Measurements from ENCODE around the gene LSP1.

The LSP1 gene

GRCh38 chr11:1830004-1830321 is 22.9 kb upstream of the LSP1 start:
- FAIRE-seq, result no peak
- TF ChIP-seq TAF1 (IDR thresholded peaks at IDR 0.05; ENCODE audit: low read depth, low read length), result no peak
- no peak for TF ChIP-seq POLR2A (IDR thresholded peaks at IDR 0.05; ENCODE audit: low read depth, low read length)
- TF ChIP-seq POU2F2 (IDR thresholded peaks at IDR 0.05; ENCODE audit: low read depth, low read length), result no peak
- TF ChIP-seq PAX5 (IDR thresholded peaks at IDR 0.05; ENCODE audit: insufficient read depth, low read length, severe bottlenecking), result no peak
- no peak for TF ChIP-seq SPI1 (IDR thresholded peaks at IDR 0.05; ENCODE audit: low read depth, low read length)
- no peak for TF ChIP-seq POLR2AphosphoS5 (IDR thresholded peaks at IDR 0.05; ENCODE audit: low read depth, low read length)
- DNase-seq (ENCODE audit: insufficient read length, low spot score), result no peak

GRCh38 chr11:1830322-1831223 is 22.3 kb upstream of the LSP1 start:
- FAIRE-seq, result no peak

DNA sequence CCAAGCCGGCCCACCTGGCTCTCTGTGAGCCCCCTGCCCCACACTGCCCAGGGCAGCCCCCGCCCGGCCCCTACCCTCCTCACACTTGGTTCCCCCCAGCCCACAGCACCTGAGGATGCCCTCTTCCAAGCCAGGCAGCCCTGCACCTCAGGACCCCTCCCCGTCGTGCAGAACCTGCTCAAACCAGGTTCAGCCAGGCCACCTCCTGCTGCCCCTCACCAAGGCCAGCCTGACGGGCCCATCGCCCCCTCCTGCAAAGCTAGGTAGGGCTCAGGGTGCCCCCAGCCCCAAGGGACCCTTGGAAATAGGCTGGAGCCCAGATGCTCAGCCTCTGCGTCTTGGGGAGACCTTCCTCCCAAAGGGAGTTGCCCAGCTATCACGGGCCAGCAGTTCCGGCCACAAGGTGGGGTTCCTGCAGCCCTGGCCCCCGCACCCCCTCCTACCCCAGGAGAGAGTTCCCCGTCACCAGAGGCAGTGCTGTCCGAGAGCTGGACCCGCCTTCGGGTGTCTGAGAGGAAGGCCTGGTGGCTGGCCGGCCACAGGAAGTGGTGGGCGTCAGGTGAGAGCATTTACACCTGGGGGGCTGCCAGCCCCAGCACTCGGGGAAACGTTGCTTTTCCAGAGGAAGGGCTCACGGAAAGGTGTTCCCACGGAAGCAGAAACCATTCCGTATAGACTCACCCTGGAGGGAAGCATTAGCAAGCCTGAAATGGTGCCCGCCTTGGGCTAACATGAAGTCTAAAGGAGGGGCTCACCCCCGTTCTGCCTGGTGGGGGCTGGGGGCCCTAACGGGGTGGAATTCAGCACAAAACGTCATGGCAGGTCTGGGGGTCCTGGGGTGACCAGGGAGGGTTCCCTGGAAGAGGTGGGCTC is 21.3 kb upstream of the LSP1 start:
- FAIRE-seq (no peak), DNase-seq (ENCODE audit: insufficient read length, low spot score) (peak; percentile 16)
- TF ChIP-seq POLR2AphosphoS5 (IDR thresholded peaks at IDR 0.05; ENCODE audit: low read depth, low read length) (no peak), PAX5 (IDR thresholded peaks at IDR 0.05; ENCODE audit: insufficient read depth, low read length, severe bottlenecking) (no peak), POU2F2 (IDR thresholded peaks at IDR 0.05; ENCODE audit: low read depth, low read length) (no peak), TAF1 (IDR thresholded peaks at IDR 0.05; ENCODE audit: low read depth, low read length) (no peak), SPI1 (IDR thresholded peaks at IDR 0.05; ENCODE audit: low read depth, low read length) (no peak), POLR2A (IDR thresholded peaks at IDR 0.05; ENCODE audit: low read depth, low read length) (no peak)

More at GRCh38 chr11:1830322-1831223, 22.3 kb upstream of the LSP1 start:
- DNase-seq (ENCODE audit: insufficient read length, low spot score), result no peak
- TF ChIP-seq SPI1 (IDR thresholded peaks at IDR 0.05; ENCODE audit: low read depth, low read length) (no peak), POLR2A (IDR thresholded peaks at IDR 0.05; ENCODE audit: low read depth, low read length) (no peak), POLR2AphosphoS5 (IDR thresholded peaks at IDR 0.05; ENCODE audit: low read depth, low read length) (no peak), PAX5 (IDR thresholded peaks at IDR 0.05; ENCODE audit: insufficient read depth, low read length, severe bottlenecking) (no peak), TAF1 (IDR thresholded peaks at IDR 0.05; ENCODE audit: low read depth, low read length) (no peak), POU2F2 (IDR thresholded peaks at IDR 0.05; ENCODE audit: low read depth, low read length) (no peak)

GRCh38 chr11:1832211-1832919 is 20.5 kb upstream of the LSP1 start:
- peak; percentile 26 for FAIRE-seq
- peak; percentile 97 for DNase-seq (ENCODE audit: insufficient read length, low spot score)
- TF ChIP-seq PAX5 (IDR thresholded peaks at IDR 0.05; ENCODE audit: insufficient read depth, low read length, severe bottlenecking) (no peak), TAF1 (IDR thresholded peaks at IDR 0.05; ENCODE audit: low read depth, low read length) (no peak), POLR2AphosphoS5 (IDR thresholded peaks at IDR 0.05; ENCODE audit: low read depth, low read length) (no peak), POU2F2 (IDR thresholded peaks at IDR 0.05; ENCODE audit: low read depth, low read length) (no peak), POLR2A (IDR thresholded peaks at IDR 0.05; ENCODE audit: low read depth, low read length) (no peak), SPI1 (IDR thresholded peaks at IDR 0.05; ENCODE audit: low read depth, low read length) (no peak)

GRCh38 chr11:1832920-1833295 is 20.0 kb upstream of the LSP1 start:
- FAIRE-seq (no peak), DNase-seq (ENCODE audit: insufficient read length, low spot score) (no peak)
- no peak for TF ChIP-seq TAF1 (IDR thresholded peaks at IDR 0.05; ENCODE audit: low read depth, low read length)
- no peak for TF ChIP-seq POU2F2 (IDR thresholded peaks at IDR 0.05; ENCODE audit: low read depth, low read length)
- no peak for TF ChIP-seq SPI1 (IDR thresholded peaks at IDR 0.05; ENCODE audit: low read depth, low read length)
- no peak for TF ChIP-seq PAX5 (IDR thresholded peaks at IDR 0.05; ENCODE audit: insufficient read depth, low read length, severe bottlenecking)
- TF ChIP-seq POLR2AphosphoS5 (IDR thresholded peaks at IDR 0.05; ENCODE audit: low read depth, low read length), result no peak
- no peak for TF ChIP-seq POLR2A (IDR thresholded peaks at IDR 0.05; ENCODE audit: low read depth, low read length)

- no peak for TF ChIP-seq POU2F2 (IDR thresholded peaks at IDR 0.05; ENCODE audit: low read depth, low read length)
- no peak for TF ChIP-seq TAF1 (IDR thresholded peaks at IDR 0.05; ENCODE audit: low read depth, low read length)
- TF ChIP-seq POLR2AphosphoS5 (IDR thresholded peaks at IDR 0.05; ENCODE audit: low read depth, low read length), result no peak
- TF ChIP-seq PAX5 (IDR thresholded peaks at IDR 0.05; ENCODE audit: insufficient read depth, low read length, severe bottlenecking), result no peak
- TF ChIP-seq SPI1 (IDR thresholded peaks at IDR 0.05; ENCODE audit: low read depth, low read length), result no peak
- no peak for TF ChIP-seq POLR2A (IDR thresholded peaks at IDR 0.05; ENCODE audit: low read depth, low read length)
- DNase-seq (ENCODE audit: insufficient read length, low spot score) (no peak), FAIRE-seq (no peak)
Observed at GRCh38 chr11:1834062-1834610, 18.7 kb upstream of the LSP1 start.

GRCh38 chr11:1834779-1835670 is 17.9 kb upstream of the LSP1 start, which contains the start of gene SYT8:
Gene SYT8 (plus strand): TSS chr11:1834990. CDS start chr11:1835106, 116 bp downstream.
- DNase-seq (ENCODE audit: insufficient read length, low spot score) (no peak), FAIRE-seq (no peak)
- TF ChIP-seq TAF1 (IDR thresholded peaks at IDR 0.05; ENCODE audit: low read depth, low read length) (no peak), PAX5 (IDR thresholded peaks at IDR 0.05; ENCODE audit: insufficient read depth, low read length, severe bottlenecking) (no peak), POU2F2 (IDR thresholded peaks at IDR 0.05; ENCODE audit: low read depth, low read length) (no peak), POLR2A (IDR thresholded peaks at IDR 0.05; ENCODE audit: low read depth, low read length) (no peak), POLR2AphosphoS5 (IDR thresholded peaks at IDR 0.05; ENCODE audit: low read depth, low read length) (no peak), SPI1 (IDR thresholded peaks at IDR 0.05; ENCODE audit: low read depth, low read length) (no peak)

- no peak for DNase-seq (ENCODE audit: insufficient read length, low spot score)
- no peak for FAIRE-seq
- no peak for TF ChIP-seq SPI1 (IDR thresholded peaks at IDR 0.05; ENCODE audit: low read depth, low read length)
- TF ChIP-seq PAX5 (IDR thresholded peaks at IDR 0.05; ENCODE audit: insufficient read depth, low read length, severe bottlenecking), result no peak
Observed at GRCh38 chr11:1835671-1836010, 17.2 kb upstream of the LSP1 start.

All from GM12891 (cell line).